Thyroid gland (tissue), 4 donors: ENCODE data around the gene AMFR. TPM values are rescaled to one million over a fixed set of nuclear protein-coding genes. Genes with fewer than 3 reads are reported as not detected.

Source experiments
- DNase-seq, 2 donors: peaks; one replicate each; pipeline ENCODE4 v3.0.0-alpha.2; 2019
- H3K27ac ChIP-seq, 3 donors: fragments of 200-600 bp; sonication (generic); 1 replicate in 2 of 3; 2 replicates in 1 of 3; pipeline ENCODE4 v1.5.1; 2016 to 2019; ENCODE audit warnings: mild to moderate bottlenecking in 1 of 3, moderate library complexity in 1 of 3
- H3K27me3 ChIP-seq: fragments of 200-600 bp; sonication (generic); one replicate; pipeline ENCODE4 v1.5.1; 2019
- H3K36me3 ChIP-seq, 2 donors: fragments of 200-600 bp; sonication (generic); one replicate each; pipeline ENCODE4 v1.5.1; 2016 to 2019
- H3K4me1 ChIP-seq, 2 donors: fragments of 200-600 bp; sonication (generic); one replicate each; pipeline ENCODE4 v1.5.1; 2017 to 2019
- H3K4me3 ChIP-seq, 3 donors: fragments of 200-600 bp; sonication (generic); replicated peaks in 1 of 3; 1 replicate in 2 of 3; 2 replicates in 1 of 3; pipeline ENCODE4 v1.5.1; 2016; ENCODE audit warnings: mild to moderate bottlenecking in 1 of 3
- H3K9me3 ChIP-seq: fragments of 200-600 bp; sonication (generic); one replicate; pipeline ENCODE4 v1.5.1; 2017
- CTCF ChIP-seq, 6 experiments: fragments of 200-600 bp in 3 of 6; fragments of 450-650 bp in 3 of 6; sonication (generic) in 3 of 6; IDR thresholded peaks; one replicate each; pipeline ENCODE4 v1.5.1; 2016 to 2019; ENCODE audit warnings: antibody characterized with exemption in 6 of 6, mild to moderate bottlenecking in 2 of 6, inconsistent platforms in 1 of 6, moderate library complexity in 1 of 6
- POLR2A ChIP-seq, 2 donors: fragments of 450-650 bp; IDR thresholded peaks; one replicate each; pipeline ENCODE4 v1.6.1; 2017; ENCODE audit warnings: antibody characterized with exemption in 2 of 2, mild to moderate bottlenecking in 2 of 2, moderate library complexity in 1 of 2
- WGBS, 2 donors: methylation state at CpG; one replicate each; pipeline ENCODE4 v1.1.5; 2017; 5-methylcytosine and 5-hydroxymethylcytosine counted together
- intact Hi-C: fragments of 100-400 bp; cut with DNase I; formaldehyde crosslinking; loops from one replicate; pipeline ENCODE4 v1.15.1; 2023
- total RNA-seq, 4 donors: library from RNA; depleted of rRNA; stranded (reverse); fragments of >200 nt; gene quantifications; one replicate each; pipeline ENCODE4 v1.2.3, GENCODE V29; 2016

Gene AMFR
- total RNA-seq, 4 donors from 2014 or later: 130 to 167 (median 146) TPM

- H3K9me3 ChIP-seq: no peaks in the 10 kb centered on the region
- TF ChIP-seq POLR2A (IDR thresholded peaks at IDR 0.05): no peak
- TF ChIP-seq CTCF (IDR thresholded peaks at IDR 0.05): no peak
- H3K27me3 ChIP-seq: no peaks in the 10 kb centered on the region
- WGBS, 2 donors: 91 to 93% methylated on average over 7 to 9 of the region's 11 CpGs
- no peak for DNase-seq
- intact Hi-C loops: no loop called here
- no peaks in the 10 kb centered on the region for H3K4me1 ChIP-seq
- H3K36me3 ChIP-seq: no peaks in the 10 kb centered on the region
- no peak overlapping the region for H3K4me3 ChIP-seq
- H3K27ac ChIP-seq: no peak overlapping the region
Measured at GRCh38 chr16:56337131-56337857, 88.1 kb downstream of the AMFR start.

- H3K4me3 ChIP-seq: no peak overlapping the region
- no peaks in the 10 kb centered on the region for H3K36me3 ChIP-seq
- no peaks in the 10 kb centered on the region for H3K27me3 ChIP-seq
- no peaks in the 10 kb centered on the region for H3K9me3 ChIP-seq
- no peak for TF ChIP-seq CTCF (IDR thresholded peaks at IDR 0.05)
- no peak for TF ChIP-seq POLR2A (IDR thresholded peaks at IDR 0.05)
- no peak overlapping the region for H3K27ac ChIP-seq
- no peak for DNase-seq
- H3K4me1 ChIP-seq: no peaks in the 10 kb centered on the region
- intact Hi-C loops: no loop called here
- WGBS, 2 donors: 85 to 89% methylated on average over 18 to 21 of the region's 21 CpGs
Measured at GRCh38 chr16:56336711-56337110, 88.6 kb downstream of the AMFR start.

- TF ChIP-seq POLR2A (IDR thresholded peaks at IDR 0.05): no peak
- TF ChIP-seq CTCF (IDR thresholded peaks at IDR 0.05): no peak
- Histone ChIP-seq H3K27ac (no peak overlapping the region), H3K27me3 (no peaks in the 10 kb centered on the region), H3K4me1 (no peaks in the 10 kb centered on the region), H3K4me3 (no peak overlapping the region), H3K36me3 (no peaks in the 10 kb centered on the region), H3K9me3 (no peaks in the 10 kb centered on the region)
- WGBS, 2 donors: 84 to 85% methylated on average over 7 of the region's 8 CpGs
- intact Hi-C loops: no loop called here
- no peak for DNase-seq
Measured at GRCh38 chr16:56336071-56336688, 89.2 kb downstream of the AMFR start.

GRCh38 chr16:56334761-56335160, 90.6 kb downstream of the AMFR start:
- no peaks in the 10 kb centered on the region for H3K4me1 ChIP-seq
- no peak overlapping the region for H3K4me3 ChIP-seq
- DNase-seq: no peak
- no peaks in the 10 kb centered on the region for H3K36me3 ChIP-seq
- 86 to 93% methylated on average over 7 to 9 of the region's 9 CpGs for WGBS, 2 donors
- TF ChIP-seq POLR2A (IDR thresholded peaks at IDR 0.05): no peak
- TF ChIP-seq CTCF (IDR thresholded peaks at IDR 0.05): no peak
- H3K27me3 ChIP-seq: no peaks in the 10 kb centered on the region
- intact Hi-C loops: no loop called here
- H3K27ac ChIP-seq: no peak overlapping the region
- H3K9me3 ChIP-seq: no peaks in the 10 kb centered on the region

GRCh38 chr16:56332464-56333079, 92.8 kb downstream of the AMFR start:
- H3K36me3 ChIP-seq: no peaks in the 10 kb centered on the region
- H3K4me3 ChIP-seq: no peak overlapping the region
- no peaks in the 10 kb centered on the region for H3K27me3 ChIP-seq
- no peaks in the 10 kb centered on the region for H3K4me1 ChIP-seq
- peak; percentile 56 to 76 for DNase-seq
- no peak overlapping the region for H3K27ac ChIP-seq
- H3K9me3 ChIP-seq: no peaks in the 10 kb centered on the region
- no peak for TF ChIP-seq POLR2A (IDR thresholded peaks at IDR 0.05)
- peak in 5 of 6 experiments; percentile 13 to 30 (median 18) for TF ChIP-seq CTCF (IDR thresholded peaks at IDR 0.05)
- whole genome bisulfite sequencing, 2 donors: 44 to 48% methylated on average over 12 to 15 of the region's 16 CpGs
- intact Hi-C loops: no loop called here
